Measurements from ENCODE around the gene CHI3L1.

DNA sequence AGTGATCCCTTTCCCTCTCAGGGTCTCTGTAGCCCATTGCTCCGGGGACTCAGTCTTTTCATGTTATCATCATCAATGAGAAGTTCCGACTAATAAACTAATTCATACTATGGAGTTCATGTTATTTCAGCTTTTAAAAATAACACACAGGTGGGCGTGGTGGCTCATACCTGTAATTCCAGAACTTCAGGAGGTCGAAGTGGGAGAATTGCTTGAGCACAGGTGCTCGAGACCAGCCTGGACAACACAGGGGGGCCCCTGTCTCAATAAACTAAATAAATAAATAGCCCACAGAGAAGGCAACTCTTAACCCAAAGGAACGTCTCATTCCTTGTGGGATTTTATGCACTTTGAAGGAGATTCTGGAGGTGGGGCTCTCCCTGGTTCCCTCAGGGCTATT, 25.3 kb downstream of the CHI3L1 start:
- TF ChIP-seq, protein P1, sequence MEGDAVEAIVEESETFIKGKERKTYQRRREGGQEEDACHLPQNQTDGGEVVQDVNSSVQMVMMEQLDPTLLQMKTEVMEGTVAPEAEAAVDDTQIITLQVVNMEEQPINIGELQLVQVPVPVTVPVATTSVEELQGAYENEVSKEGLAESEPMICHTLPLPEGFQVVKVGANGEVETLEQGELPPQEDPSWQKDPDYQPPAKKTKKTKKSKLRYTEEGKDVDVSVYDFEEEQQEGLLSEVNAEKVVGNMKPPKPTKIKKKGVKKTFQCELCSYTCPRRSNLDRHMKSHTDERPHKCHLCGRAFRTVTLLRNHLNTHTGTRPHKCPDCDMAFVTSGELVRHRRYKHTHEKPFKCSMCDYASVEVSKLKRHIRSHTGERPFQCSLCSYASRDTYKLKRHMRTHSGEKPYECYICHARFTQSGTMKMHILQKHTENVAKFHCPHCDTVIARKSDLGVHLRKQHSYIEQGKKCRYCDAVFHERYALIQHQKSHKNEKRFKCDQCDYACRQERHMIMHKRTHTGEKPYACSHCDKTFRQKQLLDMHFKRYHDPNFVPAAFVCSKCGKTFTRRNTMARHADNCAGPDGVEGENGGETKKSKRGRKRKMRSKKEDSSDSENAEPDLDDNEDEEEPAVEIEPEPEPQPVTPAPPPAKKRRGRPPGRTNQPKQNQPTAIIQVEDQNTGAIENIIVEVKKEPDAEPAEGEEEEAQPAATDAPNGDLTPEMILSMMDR (IDR thresholded peaks at IDR 0.05): no peak
- TF ChIP-seq POLR2A (IDR thresholded peaks at IDR 0.05): no peak
